ENCODE measurements around the gene GPR26.

Gene GPR26

DNA sequence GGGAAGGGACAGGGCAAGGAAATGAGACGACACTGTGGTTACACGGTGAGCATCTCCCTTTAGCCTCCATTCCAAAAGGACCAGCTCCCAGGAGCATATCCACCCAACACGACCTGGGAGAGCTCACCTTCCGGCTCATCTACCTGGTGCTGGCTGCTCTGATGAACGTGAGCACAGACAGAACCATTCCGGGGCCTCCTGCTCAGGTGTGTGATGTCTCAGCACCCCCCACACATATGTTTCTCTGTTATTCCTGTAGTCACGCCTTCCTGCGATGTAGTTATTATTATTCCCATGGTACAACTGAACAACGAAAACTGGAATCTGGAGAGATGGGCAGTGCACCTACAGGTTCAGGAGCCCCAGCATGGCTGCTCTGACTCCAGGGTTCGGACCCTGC, 20.5 kb upstream of the GPR26 start:
- no peak for DNase-seq (ENCODE audit: low read depth)

DNA sequence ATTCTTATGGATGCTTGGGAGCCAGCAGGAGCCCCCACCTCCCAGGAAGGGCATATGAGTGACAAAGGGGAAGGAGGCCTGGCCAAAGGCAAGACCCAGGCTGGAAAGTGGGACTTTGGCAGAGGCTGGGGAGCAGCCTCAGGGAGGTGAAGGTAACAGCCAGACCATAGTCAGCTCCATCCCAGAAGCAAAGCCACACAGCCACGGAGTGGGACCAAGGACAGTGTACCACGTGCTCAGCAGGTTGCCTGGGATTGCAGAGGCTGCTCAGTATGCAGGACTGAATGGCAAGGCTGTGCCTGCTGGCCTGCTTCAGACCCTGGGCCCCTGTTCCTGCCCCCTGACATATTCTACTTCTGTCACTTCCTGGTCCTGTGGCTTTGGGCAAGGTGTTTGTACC, 17.6 kb upstream of the GPR26 start:
- DNase-seq (ENCODE audit: low read depth) = no peak

DNA sequence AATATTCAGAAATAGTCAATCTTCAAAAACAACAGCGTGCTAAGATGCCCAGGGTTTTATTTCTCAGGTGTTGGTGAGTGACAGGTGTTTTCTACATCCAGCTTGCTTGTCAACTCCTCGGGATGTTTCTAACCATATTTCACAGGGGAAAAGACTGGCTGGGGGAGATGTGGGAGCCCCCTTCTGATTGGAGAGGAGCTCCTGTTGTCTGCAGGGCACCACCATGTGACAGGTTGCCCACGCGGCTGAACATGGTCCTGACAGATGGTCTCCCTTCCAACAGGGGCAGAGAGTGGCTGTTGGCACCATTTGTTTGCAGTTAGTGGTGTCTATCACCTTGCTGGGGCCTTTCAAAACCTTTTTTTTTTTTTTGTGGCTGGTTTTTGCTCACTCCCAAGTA, 16.5 kb upstream of the GPR26 start:
- no peak for DNase-seq (ENCODE audit: low read depth)

DNA sequence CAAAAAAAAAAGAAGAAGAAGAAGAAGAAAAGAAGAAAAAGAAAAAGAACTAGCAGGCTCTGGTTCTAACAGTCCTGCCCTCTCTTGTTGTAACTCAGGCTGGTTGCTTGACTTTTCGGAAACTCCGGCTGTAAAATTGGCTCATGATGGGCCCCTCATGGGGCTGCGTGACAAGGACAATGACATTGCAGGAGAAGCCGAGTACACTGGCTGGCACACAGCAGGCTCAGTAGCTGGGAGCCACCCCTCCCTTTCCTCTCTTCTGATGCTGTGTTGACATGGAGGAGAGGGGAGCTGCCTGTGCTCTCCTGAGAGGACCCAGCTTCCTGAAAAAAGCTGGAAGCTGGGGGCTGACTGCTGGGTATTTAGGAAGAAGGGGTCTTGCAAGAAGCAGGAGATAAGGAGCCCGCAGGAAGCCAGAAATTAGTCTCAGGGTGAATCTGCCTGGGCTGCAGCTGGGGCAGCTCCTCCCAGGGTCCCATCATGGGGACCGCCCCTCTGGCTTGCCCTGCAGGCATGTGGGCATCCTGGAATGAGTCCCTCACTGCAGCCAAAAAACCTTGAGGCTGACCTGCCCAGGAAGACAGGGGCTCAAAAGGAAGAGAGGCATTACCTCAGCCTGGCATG, 14.6 kb upstream of the GPR26 start:
- no peak for DNase-seq (ENCODE audit: low read depth)

DNA sequence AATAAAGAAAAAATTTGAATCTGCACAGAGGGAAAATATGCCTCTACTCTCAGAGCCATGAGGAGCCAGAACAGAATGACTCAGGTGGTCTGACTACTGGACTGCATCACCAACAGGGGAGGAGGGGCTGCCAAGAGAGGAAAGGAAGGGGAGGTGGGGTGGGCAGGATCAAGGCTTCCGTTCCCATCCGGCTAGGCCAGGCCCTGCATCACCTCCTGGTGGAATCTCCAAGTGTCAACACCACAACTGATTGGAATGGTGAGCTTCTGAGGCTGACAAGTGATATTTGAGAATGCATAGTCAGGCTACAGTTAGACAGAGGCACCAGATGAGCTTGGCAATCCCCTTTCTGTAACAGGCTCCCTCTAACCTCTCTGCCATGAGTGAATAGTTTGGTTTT, 10.4 kb upstream of the GPR26 start:
- no peak for DNase-seq (ENCODE audit: low read depth)

DNA sequence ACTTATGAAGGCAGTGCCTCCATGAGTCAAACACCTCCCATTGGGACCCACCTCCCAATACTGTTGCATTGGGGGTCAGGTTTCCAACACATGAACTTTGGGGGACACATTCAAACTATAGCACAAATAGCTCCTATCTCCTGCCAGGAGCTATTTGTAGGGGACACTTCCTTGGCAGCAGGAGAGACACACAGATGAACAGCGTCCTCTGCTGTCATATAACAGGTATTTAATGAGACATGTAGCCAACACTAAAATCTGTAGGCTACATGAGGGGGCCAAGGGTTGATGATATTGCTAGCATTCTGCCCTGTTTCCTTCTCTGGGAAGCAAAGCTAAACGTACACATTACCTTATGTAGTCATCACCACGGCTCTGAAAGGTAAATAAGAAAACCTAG, 2.6 kb upstream of the GPR26 start:
- no peak for DNase-seq (ENCODE audit: low read depth)

DNA sequence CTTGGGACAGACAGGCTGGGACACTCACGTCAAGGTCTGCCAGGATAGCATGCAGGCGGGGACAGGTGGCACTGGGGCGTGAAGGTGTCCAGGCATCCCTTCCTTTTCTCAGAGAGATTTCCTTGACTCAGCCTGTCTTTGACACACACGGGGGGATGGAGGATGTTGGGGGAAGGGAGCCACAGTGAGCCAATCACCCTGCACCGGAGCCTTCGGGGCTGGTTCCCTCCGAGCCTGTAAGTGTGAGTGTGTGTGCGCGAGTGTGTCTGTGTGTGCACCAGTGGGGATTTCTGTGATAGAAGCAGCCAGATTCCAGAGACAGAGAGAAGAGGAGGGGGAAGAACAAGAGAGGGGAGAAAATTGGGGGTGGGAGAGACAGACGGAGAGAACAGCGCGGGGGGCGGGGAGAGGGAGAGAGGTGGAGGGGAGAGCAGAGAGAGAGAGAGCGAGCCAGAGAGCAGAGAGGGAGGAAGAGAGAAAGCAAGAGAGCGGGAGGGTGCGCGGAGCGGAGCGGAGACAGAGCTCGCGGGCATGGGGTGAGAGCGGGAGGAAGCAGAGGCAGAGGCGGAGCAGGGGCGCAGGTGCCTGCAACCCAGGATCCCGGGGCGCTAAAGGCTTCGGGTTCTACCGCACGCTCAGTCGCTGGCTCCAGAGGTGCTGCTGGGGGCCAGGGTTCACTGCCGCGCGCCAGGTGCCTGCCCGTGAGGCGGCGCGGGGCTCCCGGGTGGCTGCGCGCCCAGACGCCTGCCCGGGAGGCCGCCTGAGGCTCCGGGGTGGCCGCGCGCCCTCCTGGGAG, 466 bp upstream of the GPR26 start:
- DNase-seq (ENCODE audit: low read depth) = no peak

DNA sequence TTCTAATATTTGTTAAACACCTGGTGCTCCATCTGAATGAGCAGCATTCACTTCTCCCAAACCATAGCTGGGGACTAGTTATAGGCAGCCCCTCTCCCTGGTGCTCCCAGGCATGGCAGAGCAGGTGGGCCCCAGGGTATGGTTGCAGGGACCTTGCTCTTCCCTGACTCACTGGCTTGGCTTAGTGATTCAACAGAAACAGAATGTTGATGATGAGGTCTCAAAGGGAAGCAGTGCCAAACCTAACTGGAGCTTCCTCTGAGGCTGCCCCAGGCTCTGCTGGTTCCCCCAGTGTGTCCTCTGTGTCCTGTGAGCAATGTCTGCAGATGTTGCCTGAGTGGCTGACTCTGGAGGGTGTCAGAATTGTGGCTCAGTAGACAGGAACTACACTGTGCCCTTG, 3.7 kb downstream of the GPR26 start:
- DNase-seq (ENCODE audit: low read depth) = no peak

DNA sequence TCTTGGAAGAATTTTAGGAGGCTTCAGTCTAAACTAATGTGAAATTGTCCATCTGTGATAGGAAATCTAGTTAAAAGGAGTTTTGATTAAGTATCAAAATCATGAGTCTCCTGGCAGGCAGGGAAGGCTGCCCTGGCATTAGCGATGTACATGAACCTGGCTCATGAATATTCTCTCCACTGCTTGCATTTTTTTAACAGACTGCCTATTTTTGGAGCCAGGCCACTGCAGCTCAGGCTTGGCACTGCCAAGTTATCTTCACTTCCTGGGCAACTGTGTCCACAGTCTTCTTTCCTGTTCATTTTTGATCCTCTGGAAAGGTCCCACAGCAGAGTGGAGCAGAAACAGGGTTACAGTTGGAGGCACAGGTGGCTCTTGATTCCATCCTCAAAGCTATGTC, 7.0 kb downstream of the GPR26 start:
- DNase-seq (ENCODE audit: low read depth) = no peak

DNA sequence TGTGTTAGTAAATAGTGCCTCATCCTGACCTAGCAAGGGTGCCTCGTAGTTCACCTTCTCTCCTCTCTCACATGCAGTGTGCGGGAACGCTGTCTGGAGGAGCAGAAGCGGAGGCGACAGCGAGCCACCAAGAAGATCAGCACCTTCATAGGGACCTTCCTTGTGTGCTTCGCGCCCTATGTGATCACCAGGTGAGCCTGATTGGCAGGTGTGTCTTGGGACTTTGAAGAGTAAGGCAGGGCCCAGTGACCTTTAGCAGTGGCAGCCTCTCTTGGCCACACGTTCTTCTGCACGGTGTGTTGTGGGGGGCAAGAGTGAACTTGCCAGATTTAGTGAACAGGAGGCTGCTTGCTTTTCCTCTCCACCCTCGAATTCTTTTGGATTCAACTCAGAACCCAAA, 8.6 kb downstream of the GPR26 start:
- DNase-seq (ENCODE audit: low read depth) = no peak

DNA sequence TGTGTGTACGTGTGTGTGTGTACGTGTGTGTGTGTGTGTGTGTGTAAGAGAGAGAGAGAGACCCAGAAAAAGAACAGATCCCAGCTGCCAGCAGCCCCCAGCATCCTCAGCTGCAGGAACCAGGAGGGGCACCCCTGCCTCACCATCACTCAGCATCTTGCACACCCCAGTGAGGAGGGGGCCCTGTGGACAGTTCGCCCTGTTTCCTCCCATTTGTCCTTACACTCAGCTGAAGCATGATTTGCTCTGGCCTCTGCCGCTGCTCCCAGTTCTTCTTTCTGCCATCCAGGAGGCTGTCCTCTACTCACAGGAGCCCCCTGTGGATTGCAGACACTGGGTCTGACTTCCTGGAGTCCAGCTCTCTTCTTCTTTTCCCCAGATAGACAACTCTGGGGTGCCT, 9.7 kb downstream of the GPR26 start:
- no peak for DNase-seq (ENCODE audit: low read depth)

DNA sequence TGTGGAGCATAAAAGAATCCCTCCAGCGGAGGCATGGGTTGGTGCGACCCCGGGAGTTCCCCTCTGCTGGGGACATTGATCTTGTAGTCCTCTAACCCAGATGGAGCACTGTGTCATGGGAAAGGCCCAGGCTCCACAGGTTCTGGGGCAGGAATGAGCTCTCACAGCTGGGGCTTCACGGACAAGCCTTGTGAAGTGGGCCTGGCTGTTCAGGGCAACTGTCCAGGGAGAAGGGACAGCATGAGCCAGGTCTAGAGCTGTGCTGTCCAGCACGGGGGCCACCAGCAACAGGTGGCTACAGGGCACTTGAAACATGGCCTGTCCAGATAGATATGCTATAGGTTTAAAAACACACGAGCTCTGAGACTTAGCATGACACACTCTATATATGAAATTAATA, 11.4 kb downstream of the GPR26 start:
- DNase-seq (ENCODE audit: low read depth) = no peak

DNA sequence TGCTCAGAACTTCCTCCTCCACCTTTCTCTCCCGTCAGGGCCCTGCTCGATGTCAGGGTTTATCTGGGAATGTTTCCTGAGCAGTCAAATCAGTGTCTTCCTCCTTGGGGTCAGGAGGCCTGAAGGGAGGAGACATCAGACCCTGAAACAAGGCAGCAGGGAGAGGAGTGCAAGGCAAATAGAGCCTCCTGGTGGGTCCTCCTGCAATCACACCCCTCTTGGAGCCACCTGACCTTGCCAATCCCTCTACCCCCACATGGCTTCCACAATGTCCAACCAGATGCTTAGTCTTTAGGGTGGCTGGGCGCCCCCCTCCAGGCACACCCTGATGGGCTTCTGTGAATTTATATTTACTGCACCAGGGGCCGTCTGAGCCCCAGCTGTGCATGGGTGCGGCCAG, 12.2 kb downstream of the GPR26 start:
- no peak for DNase-seq (ENCODE audit: low read depth)

DNA sequence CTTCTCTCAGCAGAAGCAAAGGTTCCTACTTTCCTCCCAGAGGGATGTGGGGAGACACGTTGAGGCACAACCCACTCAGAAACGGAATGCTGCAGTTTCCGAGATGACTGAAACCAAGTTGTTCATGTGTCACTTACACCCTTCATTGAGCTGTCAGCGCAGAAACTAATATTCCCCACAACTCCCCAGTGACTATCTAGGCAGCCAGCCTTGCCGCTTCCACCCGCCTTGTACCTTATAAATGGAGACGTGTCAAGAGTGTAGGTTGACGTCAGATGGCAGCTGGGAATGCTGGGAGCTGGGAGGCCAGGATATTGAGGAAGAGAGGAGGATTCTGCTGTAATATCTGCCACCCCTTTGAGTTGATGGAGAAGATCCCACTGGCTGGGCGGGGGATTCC, 15.1 kb downstream of the GPR26 start:
- DNase-seq (ENCODE audit: low read depth) = no peak

DNA sequence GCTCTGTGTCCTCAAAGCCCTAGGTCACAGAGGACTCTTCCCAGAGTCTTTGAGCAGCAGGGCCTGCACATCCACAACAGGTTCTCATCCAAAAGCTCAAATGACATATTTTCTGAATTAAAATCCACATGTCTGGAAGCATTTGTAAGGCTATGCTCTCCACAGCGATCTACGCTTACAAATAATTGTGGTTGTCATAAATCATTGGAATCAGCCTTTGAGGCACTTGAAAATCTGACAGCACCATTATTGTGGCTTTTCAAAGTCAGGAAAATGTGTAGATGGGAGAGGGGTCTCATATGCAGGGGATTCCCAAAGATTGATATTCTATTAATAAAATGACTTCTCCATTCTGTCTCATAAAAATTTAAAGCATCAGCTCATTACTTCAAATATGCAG, 16.3 kb downstream of the GPR26 start:
- no peak for DNase-seq (ENCODE audit: low read depth)

DNA sequence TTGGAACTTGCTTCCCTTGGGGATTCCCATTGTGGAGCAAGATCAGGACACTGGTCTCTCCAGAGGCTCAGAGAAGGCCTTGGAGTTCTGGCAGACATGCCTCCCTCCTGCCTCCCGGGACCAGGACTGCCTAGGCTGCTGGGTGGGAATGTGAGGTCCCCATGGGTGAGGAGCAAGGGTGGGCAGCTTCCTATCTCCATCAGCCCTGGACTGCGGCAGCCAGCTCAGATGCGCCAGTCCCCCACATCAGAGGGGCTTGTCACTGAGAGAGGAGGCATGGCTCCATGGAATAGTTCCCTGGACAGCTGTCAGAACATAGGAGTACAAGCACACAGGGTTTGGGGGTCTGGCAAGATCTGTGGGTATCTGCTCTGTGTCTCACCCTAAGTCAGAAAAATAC, 17.3 kb downstream of the GPR26 start:
- no peak for DNase-seq (ENCODE audit: low read depth)

DNA sequence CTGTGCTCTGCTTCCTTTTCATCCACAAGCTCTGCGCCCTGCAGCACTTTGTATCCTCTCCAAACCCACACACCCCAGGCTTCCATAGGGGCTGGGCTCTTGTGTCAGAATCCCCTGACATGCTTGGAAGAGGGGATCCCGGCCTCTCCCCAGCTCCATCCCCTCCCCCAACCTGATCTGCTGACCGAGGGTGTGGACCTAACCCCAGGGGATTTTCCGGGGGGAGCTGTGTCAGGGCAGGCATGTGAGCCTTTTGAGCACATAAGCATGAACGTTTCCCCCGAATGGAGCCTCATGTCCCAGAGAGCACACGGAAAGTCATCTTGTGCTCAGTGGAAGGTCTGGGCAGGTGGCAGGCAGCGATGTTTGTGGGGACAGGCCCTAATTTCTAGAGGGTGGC, 17.7 kb downstream of the GPR26 start:
- no peak for DNase-seq (ENCODE audit: low read depth)

DNA sequence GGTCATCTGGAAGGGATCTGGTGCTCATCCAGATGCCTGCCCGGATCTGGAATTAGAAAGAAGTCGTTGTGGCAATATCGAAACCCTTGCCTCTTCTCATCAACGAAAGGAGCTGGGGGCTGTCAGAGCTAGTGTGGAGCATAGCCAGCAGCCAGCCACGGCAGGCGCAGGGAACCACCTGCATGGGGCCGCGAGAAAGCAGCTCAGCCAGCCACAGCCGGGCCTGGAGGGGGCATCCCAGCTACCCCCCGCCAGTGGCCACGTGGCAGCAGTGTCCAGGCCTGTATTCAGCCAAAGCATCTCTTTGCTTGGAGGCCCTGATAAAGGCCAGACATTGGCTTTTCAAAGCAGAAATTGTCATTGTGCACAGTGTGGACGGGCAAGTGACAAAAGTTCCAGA, 19.1 kb downstream of the GPR26 start:
- DNase-seq (ENCODE audit: low read depth) = no peak

DNA sequence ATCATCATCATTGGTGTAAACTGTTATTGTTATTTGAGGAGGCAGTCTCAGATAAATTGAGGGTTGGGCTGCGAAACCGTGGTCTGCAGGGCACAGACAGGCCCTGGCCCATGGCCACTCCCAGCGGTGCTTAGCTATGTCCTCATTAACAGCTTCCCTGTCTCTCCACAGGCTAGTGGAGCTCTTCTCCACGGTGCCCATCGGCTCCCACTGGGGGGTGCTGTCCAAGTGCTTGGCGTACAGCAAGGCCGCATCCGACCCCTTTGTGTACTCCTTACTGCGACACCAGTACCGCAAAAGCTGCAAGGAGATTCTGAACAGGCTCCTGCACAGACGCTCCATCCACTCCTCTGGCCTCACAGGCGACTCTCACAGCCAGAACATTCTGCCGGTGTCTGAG, 21.6 kb downstream of the GPR26 start:
- DNase-seq (ENCODE audit: low read depth) = no peak

DNA sequence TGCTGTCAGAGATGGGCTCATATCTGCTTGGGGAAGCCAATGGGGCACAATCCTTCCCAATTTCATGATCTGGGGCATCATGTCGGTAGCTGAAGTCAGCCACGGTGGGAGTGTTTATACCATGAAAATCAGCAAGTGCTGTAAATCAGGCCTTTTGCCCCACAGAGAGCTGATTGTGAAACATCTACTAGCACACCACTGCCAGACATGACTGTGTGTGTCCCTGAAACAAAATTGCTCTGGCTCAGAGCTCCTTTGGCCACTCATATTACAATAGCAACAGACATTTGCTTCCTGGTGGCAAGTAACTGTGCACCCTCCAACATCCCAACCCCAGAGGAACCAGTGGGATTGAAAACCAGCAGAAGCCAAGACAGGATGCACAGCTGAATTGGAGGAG, 23.7 kb downstream of the GPR26 start:
- DNase-seq (ENCODE audit: low read depth) = no peak

DNA sequence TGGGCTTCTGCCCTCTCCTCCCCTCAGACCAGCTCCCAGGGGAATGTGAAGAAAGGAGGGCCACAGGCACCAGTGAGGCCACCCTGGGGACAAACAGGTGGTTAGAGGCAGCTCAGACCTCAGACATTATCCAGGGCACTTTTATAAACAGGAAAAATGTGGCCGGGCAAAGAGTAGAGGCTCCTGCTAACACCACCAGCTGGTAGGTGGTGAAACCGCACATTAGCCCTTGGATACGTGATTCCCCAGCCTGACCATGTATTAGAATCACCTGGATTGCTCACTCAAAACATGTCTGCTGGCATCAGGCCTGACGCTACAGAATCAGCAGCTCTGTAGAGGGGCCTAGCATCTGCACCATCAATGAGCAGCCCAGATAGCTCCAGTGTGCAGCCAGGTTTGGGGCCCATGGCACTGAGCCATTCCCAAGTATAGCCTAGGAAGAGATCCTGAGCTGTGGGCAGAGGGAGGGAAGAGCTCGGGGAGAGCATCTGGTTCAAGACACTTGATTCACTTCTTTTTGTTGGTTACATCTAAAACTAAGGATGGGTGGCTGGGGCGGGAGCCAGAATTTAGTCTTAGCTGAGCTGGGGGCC, 37.1 kb downstream of the GPR26 start:
- no peak for DNase-seq (ENCODE audit: low read depth)

DNA sequence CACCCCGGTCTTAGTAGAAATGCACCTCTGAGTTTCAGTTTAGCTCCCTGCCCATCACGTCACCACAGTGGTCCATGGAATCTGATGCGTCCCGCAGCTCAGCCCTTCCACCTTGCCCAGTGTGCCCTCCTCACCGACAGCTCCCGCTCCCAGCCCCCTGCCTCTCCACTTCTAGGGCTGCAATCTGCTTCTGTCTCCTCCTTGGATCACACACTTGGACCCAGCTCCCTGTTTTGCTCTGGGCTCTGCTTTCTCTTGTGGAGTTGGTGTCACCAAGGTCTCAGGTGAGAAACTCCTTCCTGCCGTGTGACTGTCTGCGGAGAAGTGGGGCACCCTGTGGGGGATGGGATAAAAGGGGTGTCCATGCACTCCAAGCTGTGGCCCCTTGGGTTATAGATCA, 37.9 kb downstream of the GPR26 start:
- no peak for DNase-seq (ENCODE audit: low read depth)

DNA sequence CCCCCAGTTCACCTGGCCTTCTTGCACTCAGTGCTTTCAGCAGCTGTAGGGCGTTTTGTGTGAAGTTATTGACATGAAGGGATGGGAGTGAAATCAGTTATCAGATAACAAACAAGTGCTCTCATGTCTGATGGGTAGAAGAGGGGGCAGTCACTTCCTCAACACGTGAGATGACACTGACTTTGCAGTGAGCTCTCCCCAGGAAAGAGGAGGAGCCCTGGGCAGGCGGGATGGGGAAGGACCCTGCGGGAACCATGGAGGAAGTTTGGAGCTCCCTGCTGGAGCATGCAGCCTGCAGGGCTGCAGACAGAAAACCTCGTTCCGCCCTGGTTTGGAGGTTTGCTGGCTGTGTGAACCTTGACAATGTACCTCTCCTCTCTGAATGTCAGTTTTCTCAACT, 38.7 kb downstream of the GPR26 start:
- DNase-seq (ENCODE audit: low read depth) = no peak

DNA sequence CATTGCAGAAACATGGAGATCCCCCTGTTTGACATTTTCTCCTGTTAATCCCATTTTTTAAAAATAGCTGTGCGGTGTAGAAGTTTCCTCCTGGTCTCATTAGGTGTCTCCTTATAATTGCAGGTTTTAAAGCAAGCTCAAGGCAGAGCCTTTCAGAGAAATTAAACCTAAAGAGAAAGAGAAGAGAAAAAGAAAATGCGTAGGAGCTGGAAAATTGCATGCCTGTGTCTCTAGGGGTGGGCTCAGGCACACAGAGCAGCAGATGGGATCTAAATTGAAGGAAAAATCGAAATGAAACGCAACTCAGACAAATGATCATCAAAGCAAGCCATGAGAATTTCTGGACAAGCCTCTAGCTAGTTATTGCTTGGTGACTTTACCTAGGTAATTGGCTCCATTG, 40.1 kb downstream of the GPR26 start:
- no peak for DNase-seq (ENCODE audit: low read depth)
